ENCODE measurements around the gene RMI2. TPM values are rescaled to one million over a fixed set of nuclear protein-coding genes. Genes with fewer than 3 reads are reported as not detected.

The RMI2 gene
- total RNA-seq, 3 donors from 2014 or later = 0.16 to 1.6 (median 0.33) TPM

- TF ChIP-seq POLR2AphosphoS5 (IDR thresholded peaks at IDR 0.05) (no peak), POLR2A (IDR thresholded peaks at IDR 0.05) (no peak), CTCF (IDR thresholded peaks at IDR 0.05) (no peak)
- H3K4me1 ChIP-seq = no peaks in the 10 kb centered on the region
- H3K27me3 ChIP-seq = no peaks in the 10 kb centered on the region
- no peak overlapping the region for H3K4me3 ChIP-seq
- H3K36me3 ChIP-seq = no peaks in the 10 kb centered on the region
- no peaks in the 10 kb centered on the region for H3K9me3 ChIP-seq
- H3K27ac ChIP-seq = no peak overlapping the region
- intact Hi-C loops (cut with DNase I; ENCODE audit: low total_unique reads) = no loop called here
- DNase-seq (ENCODE audit: low spot score in 2 of 2) = no peak
These were observed 37.4 kb upstream of the RMI2 start for GRCh38 chr16:11307639-11308492.

GRCh38 chr16:11308493-11309283 lies 36.6 kb upstream of the RMI2 start:
- no peaks in the 10 kb centered on the region for H3K36me3 ChIP-seq
- no peaks in the 10 kb centered on the region for H3K4me1 ChIP-seq
- H3K27ac ChIP-seq = no peak overlapping the region
- intact Hi-C loops (cut with DNase I; ENCODE audit: low total_unique reads) = no loop called here
- H3K9me3 ChIP-seq = no peaks in the 10 kb centered on the region
- no peak for DNase-seq (ENCODE audit: low spot score in 2 of 2)
- TF ChIP-seq POLR2AphosphoS5 (IDR thresholded peaks at IDR 0.05) (no peak), CTCF (IDR thresholded peaks at IDR 0.05) (no peak), POLR2A (IDR thresholded peaks at IDR 0.05) (no peak)
- no peaks in the 10 kb centered on the region for H3K27me3 ChIP-seq
- no peak overlapping the region for H3K4me3 ChIP-seq

- DNase-seq (ENCODE audit: low spot score in 2 of 2) = no peak
- no peak overlapping the region for H3K4me3 ChIP-seq
- no peaks in the 10 kb centered on the region for H3K36me3 ChIP-seq
- no peak overlapping the region for H3K27ac ChIP-seq
- TF ChIP-seq POLR2AphosphoS5 (IDR thresholded peaks at IDR 0.05) = no peak
- no peak for TF ChIP-seq POLR2A (IDR thresholded peaks at IDR 0.05)
- no peak for TF ChIP-seq CTCF (IDR thresholded peaks at IDR 0.05)
- no peaks in the 10 kb centered on the region for H3K4me1 ChIP-seq
- no peaks in the 10 kb centered on the region for H3K27me3 ChIP-seq
- H3K9me3 ChIP-seq = no peaks in the 10 kb centered on the region
- intact Hi-C loops (cut with DNase I; ENCODE audit: low total_unique reads) = no loop called here
These were observed 35.2 kb upstream of the RMI2 start for GRCh38 chr16:11309895-11310633.

- Histone ChIP-seq H3K4me3 (no peak overlapping the region), H3K27ac (no peak overlapping the region), H3K4me1 (no peaks in the 10 kb centered on the region), H3K27me3 (no peaks in the 10 kb centered on the region), H3K9me3 (no peaks in the 10 kb centered on the region), H3K36me3 (no peaks in the 10 kb centered on the region)
- no peak for DNase-seq (ENCODE audit: low spot score in 2 of 2)
- intact Hi-C loops (cut with DNase I; ENCODE audit: low total_unique reads) = no loop called here
- TF ChIP-seq CTCF (IDR thresholded peaks at IDR 0.05) = no peak
- no peak for TF ChIP-seq POLR2AphosphoS5 (IDR thresholded peaks at IDR 0.05)
- TF ChIP-seq POLR2A (IDR thresholded peaks at IDR 0.05) = no peak
These were observed 34.7 kb upstream of the RMI2 start for GRCh38 chr16:11310634-11310977.

Measured in breast epithelium (tissue), 4 donors.